ENCODE measurements around the gene SRL.
"Not testable (repeated sequence)": the region's sequence is repeated elsewhere in the genome, so short reads cannot be mapped to it uniquely, and the experiment has no call there.

The SRL gene

DNA sequence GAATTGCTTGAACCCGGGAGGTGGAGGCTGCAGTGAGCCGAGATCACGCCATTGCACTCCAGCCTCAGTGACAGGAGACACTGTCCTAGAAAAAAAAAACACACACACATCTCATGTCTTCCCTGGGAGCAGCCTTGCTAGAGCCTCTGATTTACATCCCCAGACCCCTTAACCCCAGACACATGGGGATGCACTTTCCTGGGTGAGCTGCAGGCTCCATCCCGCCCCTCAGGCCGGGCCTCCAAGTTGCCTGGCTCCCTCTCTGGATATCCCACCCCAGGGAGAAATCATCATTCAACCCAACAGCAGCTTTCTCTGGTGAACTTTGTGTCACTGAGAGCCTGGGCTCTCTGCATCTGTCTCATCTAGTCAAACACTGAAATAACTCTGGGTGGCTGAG is 21.5 kb downstream of the SRL start:
- DNase-seq, result no peak

DNA sequence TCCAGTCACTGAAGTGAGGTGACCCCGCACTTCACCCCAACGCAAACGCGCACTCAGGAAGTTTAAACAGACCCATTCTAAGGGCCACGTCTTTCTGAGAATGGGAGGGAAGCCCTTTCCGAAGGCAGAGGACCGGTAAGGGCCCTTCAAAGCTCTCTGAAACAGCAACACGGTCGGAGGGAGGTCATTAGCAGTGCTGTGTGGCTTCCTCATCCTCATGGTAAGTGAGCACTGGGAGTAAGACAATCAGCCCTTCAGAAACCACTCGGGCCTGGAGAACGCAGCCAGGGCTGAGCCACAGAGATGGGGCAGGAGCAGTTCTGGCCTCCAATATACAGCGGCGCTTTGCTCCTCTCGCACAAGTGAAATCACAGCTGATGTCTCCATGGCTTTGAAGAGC is 23.7 kb downstream of the SRL start:
- DNase-seq, result no peak

- no peak for DNase-seq
Measured at GRCh38 chr16:4217204-4218131, 24.4 kb downstream of the SRL start.

GRCh38 chr16:4216596-4216995 is 25.3 kb downstream of the SRL start:
- DNase-seq, result no peak

DNA sequence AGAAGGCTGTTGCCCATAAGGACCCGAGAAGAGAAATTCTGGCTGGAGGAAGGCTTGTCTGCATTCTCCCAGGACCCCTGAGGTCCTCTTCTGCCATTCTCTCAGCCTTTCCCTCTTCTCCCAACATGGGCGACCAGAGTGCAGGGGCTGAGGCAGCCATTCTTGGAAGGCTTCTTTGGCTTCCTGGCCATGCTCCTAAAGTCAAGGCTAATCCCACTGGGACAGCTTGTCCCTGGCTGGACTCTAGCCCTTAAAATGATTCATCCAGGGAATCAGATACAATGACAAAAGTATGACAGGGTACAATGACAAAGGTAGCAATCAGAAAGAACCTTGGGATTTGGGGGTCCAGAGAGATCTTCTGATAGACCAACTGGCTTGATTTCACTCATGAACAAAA is 26.8 kb downstream of the SRL start:
- DNase-seq, result no peak

DNA sequence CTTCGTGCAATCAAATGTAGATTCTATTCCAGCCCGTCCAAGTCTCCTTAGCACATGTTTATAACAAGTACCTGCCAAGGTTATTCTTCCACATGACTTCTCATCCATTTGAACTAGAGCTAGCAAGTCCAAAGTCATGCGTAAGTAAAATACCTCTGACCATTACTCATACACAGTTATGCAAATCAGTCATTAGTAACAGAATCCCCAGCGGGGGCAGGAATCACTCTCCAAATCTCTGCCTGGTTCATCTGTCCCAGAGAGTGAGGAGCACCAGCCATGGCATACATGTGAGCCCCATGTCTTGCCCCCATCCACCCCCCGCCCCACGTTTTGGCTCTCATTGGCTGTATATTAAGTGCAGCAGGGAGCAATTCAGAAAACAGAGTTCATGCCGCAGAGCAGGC is 27.7 kb downstream of the SRL start:
- no peak for DNase-seq

DNA sequence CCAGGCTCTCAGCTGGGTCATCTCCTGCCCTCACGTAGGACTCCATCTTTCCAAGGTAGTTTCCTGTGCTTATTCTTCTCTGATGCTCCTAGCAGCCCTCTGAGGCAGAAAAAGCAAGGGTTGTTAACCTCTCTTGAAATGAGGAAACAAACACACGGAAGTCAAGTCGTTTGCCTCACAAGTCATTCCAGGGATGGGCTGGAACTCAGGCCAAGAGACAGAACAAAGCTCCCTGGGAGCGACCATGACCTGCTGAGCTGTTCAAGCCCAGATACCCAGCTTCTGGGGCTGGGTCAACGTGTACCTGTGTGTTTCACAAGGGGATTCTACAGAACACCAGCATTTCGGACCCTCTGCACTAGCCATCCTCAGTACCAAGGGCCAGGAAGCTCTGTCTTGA is 28.1 kb downstream of the SRL start:
- DNase-seq, result no peak

DNA sequence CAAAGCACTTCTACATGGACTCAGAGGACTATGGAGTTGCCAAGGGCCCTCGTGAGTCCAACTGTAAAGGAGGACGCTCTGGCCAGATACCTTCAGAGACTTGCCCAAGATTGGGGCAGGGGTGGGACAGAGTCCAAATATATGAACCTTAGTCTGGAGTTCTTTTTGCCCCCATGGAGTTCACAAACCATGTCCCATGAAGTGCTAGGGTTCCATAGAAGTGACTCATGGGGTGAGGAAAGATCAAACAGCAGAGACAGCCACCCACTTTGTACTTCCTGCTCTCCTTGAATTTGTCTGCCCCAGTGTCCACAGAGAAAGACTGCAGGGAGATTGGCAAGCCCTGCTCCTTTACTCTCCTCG is 29.0 kb downstream of the SRL start:
- DNase-seq, result no peak

DNA sequence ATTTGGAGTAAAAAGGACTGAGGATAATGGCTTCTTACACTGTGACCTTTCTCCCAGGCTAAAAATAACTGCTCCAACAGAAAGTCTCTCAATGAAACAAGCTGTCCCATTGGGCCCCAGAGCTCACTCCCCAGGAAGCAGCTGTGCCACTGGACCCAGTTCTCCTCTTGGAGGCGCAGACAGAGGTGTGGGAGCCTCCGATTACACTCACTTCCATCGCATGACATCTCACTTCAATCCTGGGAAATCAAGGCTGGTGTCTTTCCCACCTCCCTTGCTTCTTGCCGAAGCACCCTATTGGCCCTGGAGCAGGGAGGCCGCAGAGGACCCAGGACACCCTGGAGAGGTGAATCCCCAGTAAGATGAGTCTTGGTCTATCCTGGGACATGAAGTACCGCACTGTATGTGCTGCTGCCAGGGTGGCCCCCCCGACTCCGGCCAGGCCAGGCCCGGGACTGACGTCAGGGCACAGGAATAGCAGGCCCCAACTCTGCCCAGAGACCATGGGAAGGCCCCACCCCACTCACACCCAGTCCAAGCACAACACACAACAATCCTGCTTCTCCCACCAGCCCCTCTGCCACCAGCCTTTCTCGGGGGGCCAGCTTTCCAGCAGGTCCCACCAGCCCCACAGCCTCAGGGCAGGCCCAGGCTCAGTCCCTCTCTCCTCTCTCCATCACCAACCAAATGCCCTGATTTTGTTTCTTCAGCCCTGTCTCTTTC is 29.5 kb downstream of the SRL start:
- DNase-seq, result no peak

DNA sequence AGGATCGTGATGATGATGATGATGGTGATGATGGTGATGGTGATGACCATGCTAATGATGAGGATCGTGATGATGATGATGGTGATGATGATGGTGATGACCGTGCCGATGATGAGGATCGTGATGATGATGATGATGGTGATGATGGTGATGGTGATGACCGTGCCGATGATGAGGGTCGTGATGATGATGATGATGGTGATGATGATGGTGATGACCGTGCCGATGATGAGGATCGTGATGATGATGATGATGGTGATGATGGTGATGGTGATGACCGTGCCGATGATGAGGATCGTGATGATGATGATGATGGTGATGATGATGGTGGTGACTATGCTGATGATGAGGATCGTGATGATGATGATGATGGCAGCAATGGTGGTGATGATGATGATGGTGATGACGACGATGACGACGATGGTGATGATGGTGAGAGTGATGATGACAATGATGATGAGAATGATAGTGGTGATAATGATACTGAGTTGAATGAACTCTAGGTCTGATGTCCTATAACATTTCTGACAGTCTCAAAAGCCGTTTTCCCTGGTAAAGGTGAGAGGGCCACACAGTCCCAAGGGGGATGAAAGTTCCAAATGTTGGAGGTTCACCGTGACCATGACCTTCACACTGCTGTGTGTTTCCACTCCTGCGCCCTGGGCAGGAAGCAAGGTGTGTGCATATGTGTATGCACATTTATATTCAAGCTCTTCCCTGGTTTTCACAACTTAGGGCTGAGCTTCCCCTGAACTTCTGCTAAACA is 30.3 kb downstream of the SRL start:
- not testable (repeated sequence) for DNase-seq

GRCh38 chr16:4209666-4210065 is 32.2 kb downstream of the SRL start:
- no peak for DNase-seq

DNA sequence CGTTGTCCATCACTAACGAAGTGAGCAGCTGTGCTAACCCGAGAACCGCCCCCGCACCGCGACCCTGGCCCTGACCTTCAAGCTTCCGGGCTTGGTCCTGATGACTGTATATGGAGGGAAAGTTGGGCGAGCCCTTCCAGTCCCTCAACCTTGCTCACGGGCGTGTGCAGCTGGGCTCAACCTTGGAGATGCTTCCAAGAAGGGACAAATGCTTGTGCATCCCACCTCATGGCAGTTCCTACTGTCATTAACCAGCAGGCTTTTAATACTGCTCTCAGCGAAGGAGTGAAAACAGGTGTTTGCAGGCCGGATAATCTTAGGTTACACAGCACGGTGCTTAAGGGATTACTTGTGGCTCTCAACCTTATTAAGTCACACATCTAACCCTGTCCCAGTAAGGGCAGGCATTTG is 33.5 kb downstream of the SRL start:
- no peak for DNase-seq

GRCh38 chr16:4207683-4208340 is 34.1 kb downstream of the SRL start:
- no peak for DNase-seq

DNA sequence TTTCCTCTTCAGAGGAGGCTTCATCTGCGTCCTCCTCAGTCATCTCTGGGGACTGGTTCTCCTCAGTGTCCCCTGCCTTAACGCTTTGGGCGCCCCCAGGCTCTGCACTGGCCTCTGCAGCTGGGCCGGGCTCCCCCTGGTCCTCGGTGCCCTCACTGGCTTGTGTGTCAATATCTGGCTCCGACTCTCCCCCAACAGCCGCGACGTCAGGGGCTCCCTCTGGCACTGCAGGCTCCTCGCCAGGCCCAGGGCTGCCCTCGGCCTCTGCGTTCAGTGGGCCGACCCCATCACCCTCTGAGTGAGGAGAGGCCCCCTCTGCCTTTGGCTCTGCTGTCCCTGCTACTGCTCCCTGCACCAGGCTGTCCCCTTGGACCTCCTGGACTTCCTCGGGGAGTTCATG is 34.7 kb downstream of the SRL start:
- DNase-seq, result no peak

DNA sequence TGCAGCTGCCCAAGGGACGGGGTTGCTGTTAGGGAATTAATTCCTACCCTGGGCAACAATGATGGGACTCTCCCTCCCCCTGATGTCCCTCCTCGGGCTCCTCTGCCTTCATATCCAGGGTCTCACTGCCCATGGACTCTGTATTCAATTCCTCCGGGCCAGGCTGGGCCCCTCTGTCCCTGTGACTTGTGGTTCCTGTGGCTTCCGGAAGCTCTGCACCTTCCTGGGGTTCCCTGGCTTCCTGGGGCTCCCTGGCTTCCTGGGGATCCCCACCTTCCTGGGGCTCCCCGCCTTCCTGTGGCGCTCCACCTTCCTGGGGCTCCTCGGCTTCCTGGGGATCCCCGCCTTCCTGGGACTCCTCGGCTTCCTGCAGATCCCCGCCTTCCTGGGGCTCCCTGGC is 35.2 kb downstream of the SRL start:
- DNase-seq, result no peak

GRCh38 chr16:4205971-4206370 is 35.9 kb downstream of the SRL start:
- no peak for DNase-seq

- DNase-seq, result no peak
Measured at GRCh38 chr16:4204521-4204920, 37.4 kb downstream of the SRL start.

GRCh38 chr16:4203748-4204147 is 38.1 kb downstream of the SRL start:
- no peak for DNase-seq

DNA sequence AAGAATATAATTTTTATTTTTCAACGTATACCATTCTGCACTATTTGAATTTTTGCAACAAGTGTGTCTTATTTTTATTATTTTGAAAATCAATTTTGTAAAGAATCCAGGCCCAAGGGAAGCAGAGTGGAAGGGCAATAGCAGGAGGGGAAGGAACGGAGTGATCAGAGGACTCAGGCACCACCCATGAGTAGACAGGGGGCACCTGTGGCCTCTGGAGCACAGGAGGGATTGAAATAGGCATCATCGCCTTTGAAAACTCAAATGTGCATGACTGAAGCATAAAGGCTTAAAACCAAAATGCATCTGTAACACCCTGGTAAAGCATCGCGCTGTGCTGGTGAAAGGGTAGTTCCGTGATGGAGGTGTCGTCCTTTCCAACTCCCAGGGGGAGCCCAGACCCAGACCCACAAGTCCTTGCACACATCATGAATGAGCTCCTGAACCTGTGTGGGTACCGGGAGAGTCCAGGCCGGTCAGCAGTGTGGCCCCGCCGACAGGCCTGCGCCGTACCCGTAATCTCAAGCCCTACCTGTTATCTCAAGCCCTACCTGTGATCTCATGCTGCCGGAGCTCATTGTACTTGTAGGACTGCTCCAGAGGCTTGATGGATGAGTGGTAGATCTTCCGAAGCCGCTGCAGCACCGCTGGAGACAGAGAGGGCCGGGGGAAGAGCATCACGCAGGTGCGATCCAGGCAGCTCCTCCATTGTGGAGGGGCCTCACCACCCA is 39.1 kb downstream of the SRL start:
- no peak for DNase-seq

DNA sequence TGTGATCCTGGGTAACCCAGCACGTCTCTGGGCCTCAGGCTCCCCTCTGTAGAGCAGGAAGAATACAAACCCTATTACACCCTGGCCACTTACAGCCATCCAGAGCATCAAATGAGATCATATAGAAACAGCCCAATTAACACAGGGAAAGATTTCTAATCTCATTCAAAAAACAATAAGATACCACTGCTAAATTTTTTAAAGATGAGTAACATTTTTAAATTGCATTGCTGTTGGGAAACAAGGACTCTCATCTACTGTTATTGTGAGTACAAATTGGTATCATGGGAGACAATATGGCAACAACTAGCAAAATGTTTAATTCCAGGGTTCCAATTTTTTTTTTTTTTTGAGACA is 41.1 kb downstream of the SRL start:
- DNase-seq, result no peak

DNA sequence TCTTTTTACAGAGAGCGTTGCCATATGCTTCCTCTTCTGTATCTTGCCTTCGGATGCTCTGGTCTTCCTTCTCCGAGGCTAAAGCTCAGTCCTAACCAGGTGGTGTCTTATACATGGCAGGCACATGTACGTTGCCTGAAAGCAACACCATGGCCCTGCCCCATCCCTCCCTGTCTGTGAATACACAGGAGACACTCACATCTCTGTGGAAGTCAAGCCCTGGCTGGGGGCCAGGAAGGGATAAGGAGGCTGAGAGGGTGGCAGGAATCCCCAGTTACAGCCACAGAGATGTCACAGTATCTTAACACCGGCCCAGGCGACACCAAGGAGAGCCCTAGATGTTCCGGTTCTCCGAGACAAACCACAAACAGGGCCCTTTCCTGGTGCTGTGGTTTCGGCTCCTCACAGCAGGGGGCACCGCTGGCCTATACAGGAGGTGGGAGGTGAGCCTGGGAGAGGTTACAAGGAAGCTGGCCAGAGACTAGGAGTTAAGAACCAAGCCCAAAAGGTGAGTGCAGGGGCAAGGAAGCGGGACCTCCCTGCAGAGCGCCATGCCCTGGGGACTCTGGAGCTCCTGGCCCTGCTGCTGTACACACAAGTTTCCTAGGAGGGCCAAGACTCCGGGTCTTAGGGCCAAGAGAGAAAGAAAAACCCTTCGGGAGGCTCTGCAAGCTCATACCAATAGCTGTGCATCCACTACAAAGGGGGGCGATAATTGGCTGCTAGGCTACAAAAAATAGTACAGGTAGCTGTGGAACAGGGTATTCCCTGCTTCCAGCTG is 41.7 kb downstream of the SRL start:
- DNase-seq, result peak; percentile 46

- DNase-seq, result no peak
Measured at GRCh38 chr16:4198816-4199215, 43.1 kb downstream of the SRL start.

All from activated CD4-positive, alpha-beta T cell treated with anti-CD3 and anti-CD28 coated beads for 48 hours (primary cell).